ENCODE measurements around the gene PDPN. TPM values are rescaled to one million over a fixed set of nuclear protein-coding genes. Genes with fewer than 3 reads are reported as not detected.

Gene PDPN
- total RNA-seq, 1 donor from 2014 or later = 43.7 TPM

DNA sequence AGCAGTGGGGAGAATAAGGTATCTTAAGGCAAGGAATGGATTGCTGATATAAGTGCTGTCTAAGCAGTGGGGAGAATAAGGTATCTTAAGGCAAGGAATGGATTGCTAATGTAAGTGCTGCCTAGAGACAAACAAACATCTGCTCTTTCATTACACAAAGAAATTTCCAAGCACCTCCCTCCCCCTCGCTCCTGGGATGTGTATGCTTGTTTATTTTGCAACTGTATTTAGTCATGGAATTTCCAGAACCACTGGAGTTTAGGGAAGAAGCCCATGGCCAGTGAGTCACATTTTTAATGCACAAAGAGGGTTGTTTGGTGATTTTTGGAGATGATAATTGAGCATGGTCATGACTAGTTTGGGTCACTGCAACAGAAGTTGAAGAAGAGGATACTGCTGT is 21.5 kb downstream of the PDPN start:
- intact Hi-C loops (cut with DNase I) = no loop called here
- peaks cover 45% of the 10 kb centered on the region for H3K4me1 ChIP-seq
- H3K4me3 ChIP-seq = no peak overlapping the region
- H3K9me3 ChIP-seq = no peaks in the 10 kb centered on the region
- peaks cover 0 to 14% of the 10 kb centered on the region in 2 donors for H3K36me3 ChIP-seq
- peak in 1 of 2 donors; percentile 34 for TF ChIP-seq POLR2AphosphoS5 (IDR thresholded peaks at IDR 0.05; ENCODE audit: insufficient read depth in 1 of 2, low read depth in 1 of 2)
- TF ChIP-seq POLR2A (IDR thresholded peaks at IDR 0.05) = no peak
- TF ChIP-seq, protein P1, sequence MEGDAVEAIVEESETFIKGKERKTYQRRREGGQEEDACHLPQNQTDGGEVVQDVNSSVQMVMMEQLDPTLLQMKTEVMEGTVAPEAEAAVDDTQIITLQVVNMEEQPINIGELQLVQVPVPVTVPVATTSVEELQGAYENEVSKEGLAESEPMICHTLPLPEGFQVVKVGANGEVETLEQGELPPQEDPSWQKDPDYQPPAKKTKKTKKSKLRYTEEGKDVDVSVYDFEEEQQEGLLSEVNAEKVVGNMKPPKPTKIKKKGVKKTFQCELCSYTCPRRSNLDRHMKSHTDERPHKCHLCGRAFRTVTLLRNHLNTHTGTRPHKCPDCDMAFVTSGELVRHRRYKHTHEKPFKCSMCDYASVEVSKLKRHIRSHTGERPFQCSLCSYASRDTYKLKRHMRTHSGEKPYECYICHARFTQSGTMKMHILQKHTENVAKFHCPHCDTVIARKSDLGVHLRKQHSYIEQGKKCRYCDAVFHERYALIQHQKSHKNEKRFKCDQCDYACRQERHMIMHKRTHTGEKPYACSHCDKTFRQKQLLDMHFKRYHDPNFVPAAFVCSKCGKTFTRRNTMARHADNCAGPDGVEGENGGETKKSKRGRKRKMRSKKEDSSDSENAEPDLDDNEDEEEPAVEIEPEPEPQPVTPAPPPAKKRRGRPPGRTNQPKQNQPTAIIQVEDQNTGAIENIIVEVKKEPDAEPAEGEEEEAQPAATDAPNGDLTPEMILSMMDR (IDR thresholded peaks at IDR 0.05) = no peak
- no peaks in the 10 kb centered on the region for H3K27me3 ChIP-seq
- H3K27ac ChIP-seq = peak overlapping the region; percentile 60
- DNase-seq (ENCODE audit: extremely low spot score in 2 of 2) = no peak

DNA sequence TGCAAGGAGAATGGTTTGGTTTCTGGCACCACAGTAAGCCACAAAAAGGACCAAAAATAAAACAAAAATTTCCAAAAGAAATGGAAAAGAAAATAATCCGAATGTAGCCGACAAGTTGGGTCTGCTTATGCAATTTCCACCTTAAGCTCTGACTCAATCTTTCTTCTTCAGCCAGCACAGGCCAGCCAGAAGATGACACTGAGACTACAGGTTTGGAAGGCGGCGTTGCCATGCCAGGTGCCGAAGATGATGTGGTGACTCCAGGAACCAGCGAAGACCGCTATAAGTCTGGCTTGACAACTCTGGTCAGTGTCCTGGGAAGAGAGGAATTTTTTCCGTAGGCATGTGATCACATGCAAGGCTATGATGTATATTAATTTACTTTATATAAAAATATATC is 23.4 kb downstream of the PDPN start:
- TF ChIP-seq, protein P1 (IDR thresholded peaks at IDR 0.05) = no peak
- TF ChIP-seq POLR2AphosphoS5 (IDR thresholded peaks at IDR 0.05; ENCODE audit: insufficient read depth in 1 of 2, low read depth in 1 of 2) (no peak), POLR2A (IDR thresholded peaks at IDR 0.05) (no peak)
- Histone ChIP-seq H3K36me3 (peaks cover 0 to 29% of the 10 kb centered on the region in 2 donors), H3K4me1 (peaks cover 31% of the 10 kb centered on the region), H3K27ac (no peak overlapping the region), H3K9me3 (no peaks in the 10 kb centered on the region), H3K4me3 (no peak overlapping the region), H3K27me3 (no peaks in the 10 kb centered on the region)
- DNase-seq (ENCODE audit: extremely low spot score in 2 of 2) = no peak
- intact Hi-C loops (cut with DNase I) = no loop called here

DNA sequence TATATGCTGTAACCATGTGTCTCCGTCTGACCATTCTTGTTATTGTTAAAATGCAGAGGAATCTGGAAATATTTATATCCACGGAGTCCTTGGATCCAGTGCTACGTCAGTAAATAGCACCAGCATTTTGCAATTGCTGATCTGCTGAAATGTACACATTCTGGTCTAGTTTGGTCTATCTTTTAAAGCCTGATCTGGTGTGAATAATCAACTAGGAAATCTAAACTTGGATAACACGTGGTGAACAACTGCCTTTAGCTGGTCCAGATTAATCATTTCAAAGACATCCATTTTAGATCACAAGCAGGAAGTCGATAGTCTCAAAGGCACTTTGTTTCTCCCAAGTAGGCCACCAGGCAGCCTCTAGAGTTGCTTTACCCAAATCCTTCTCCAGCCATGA is 32.6 kb downstream of the PDPN start:
- H3K36me3 ChIP-seq = peaks cover 0 to 16% of the 10 kb centered on the region in 2 donors
- H3K4me1 ChIP-seq = peaks cover 48% of the 10 kb centered on the region
- no peak overlapping the region for H3K4me3 ChIP-seq
- TF ChIP-seq POLR2AphosphoS5 (IDR thresholded peaks at IDR 0.05; ENCODE audit: insufficient read depth in 1 of 2, low read depth in 1 of 2) (no peak), POLR2A (IDR thresholded peaks at IDR 0.05) (no peak)
- TF ChIP-seq, protein P1 (IDR thresholded peaks at IDR 0.05) = no peak
- DNase-seq (ENCODE audit: extremely low spot score in 2 of 2) = no peak
- H3K27ac ChIP-seq = peak overlapping the region; percentile 90
- H3K9me3 ChIP-seq = no peaks in the 10 kb centered on the region
- no peaks in the 10 kb centered on the region for H3K27me3 ChIP-seq
- intact Hi-C loops (cut with DNase I) = no loop called here

DNA sequence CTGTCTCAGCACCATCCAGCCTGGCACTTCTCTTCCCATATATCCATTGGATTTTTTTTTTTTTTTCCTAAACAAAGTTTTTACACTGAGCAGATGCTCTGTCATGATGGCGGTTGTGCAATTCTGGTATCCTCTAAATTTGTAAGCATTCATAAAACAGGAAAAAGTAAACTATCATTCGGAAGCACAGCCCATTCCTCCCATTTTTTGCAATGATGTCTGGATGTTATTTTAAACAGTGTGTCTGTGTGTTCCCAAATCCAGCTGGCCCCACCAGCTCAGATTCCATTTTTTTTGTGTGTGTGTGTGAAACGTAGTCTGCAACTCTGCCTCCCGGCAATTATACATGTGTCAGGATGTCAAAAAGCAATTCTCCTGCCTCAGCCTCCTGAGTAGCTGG is 33.5 kb downstream of the PDPN start:
- intact Hi-C loops (cut with DNase I) = no loop called here
- Histone ChIP-seq H3K27ac (peak overlapping the region; percentile 90), H3K4me1 (peaks cover 48% of the 10 kb centered on the region), H3K4me3 (no peak overlapping the region), H3K36me3 (peaks cover 0 to 10% of the 10 kb centered on the region in 2 donors), H3K9me3 (no peaks in the 10 kb centered on the region), H3K27me3 (no peaks in the 10 kb centered on the region)
- DNase-seq (ENCODE audit: extremely low spot score in 2 of 2) = no peak
- TF ChIP-seq, protein P1 (IDR thresholded peaks at IDR 0.05) = no peak

DNA sequence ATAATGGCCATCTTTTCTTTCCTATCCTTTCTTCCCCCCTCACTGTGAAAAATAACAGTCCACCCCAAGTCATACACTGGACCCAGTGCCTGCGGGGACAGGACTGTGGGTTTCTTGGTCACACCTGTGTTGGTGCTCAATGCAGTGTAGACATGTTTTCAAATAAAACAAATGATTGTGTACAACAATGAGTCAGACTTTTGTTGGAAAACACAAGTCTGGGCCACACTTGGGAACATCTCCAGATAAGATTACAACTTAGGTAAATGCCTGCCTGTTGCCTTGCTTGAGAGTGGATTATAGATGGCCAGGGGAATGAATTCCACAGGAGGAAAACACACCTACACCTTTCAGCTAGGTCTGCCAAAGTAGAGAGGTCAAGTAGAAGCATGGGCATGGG is 34.1 kb downstream of the PDPN start:
- intact Hi-C loops (cut with DNase I) = no loop called here
- TF ChIP-seq, protein P1 (IDR thresholded peaks at IDR 0.05) = no peak
- TF ChIP-seq POLR2AphosphoS5 (IDR thresholded peaks at IDR 0.05; ENCODE audit: insufficient read depth in 1 of 2, low read depth in 1 of 2) (peak in 1 of 2 donors; percentile 48), POLR2A (IDR thresholded peaks at IDR 0.05) (no peak)
- Histone ChIP-seq H3K27me3 (no peaks in the 10 kb centered on the region), H3K36me3 (peaks cover 0 to 10% of the 10 kb centered on the region in 2 donors), H3K27ac (peak overlapping the region; percentile 90), H3K4me3 (no peak overlapping the region), H3K9me3 (no peaks in the 10 kb centered on the region), H3K4me1 (peaks cover 48% of the 10 kb centered on the region)
- DNase-seq (ENCODE audit: extremely low spot score in 2 of 2) = no peak

All from vagina (tissue), 2 donors.